AG04450 (cell line): ENCODE data around the gene EVA1A. TPM values are rescaled to one million over a fixed set of nuclear protein-coding genes. Genes with fewer than 3 reads are reported as not detected.

Experiments
- CTCF ChIA-PET: fragments of 300-600, 350-600 bp; formaldehyde crosslinking; extraction: SDS; loops from one replicate; lab custom pipeline; 2022; ENCODE audit warnings: antibody characterized with exemption, inconsistent platforms; lab: Charles Lee
- POLR2A ChIA-PET: fragments of 350-600 bp; formaldehyde crosslinking; extraction: SDS; loops from one replicate; lab custom pipeline; 2021; ENCODE audit warnings: antibody characterized with exemption, inconsistent platforms; lab: Yijun Ruan, JAX
- DNase-seq: peaks from one replicate; pipeline ENCODE4 v3.0.0-alpha.2; 2011; ENCODE audit warnings: low read depth, low spot score
- H3K27ac ChIP-seq: one replicate; pipeline ENCODE4 v1.5.1; 2012; ENCODE audit warnings: low read depth, low read length, control low read depth
- H3K27me3 ChIP-seq: one replicate; pipeline ENCODE4 v1.6.0; 2012; ENCODE audit warnings: low read length; ENCODE audit not compliant: control insufficient read depth, insufficient read depth
- H3K4me3 ChIP-seq: 2 replicates; pipeline ENCODE4 v1.5.1; 2011; ENCODE audit warnings: mild to moderate bottlenecking, low read depth, low read length, control low read depth
- H3K9me3 ChIP-seq: 2 replicates; pipeline ENCODE4 v1.5.1; 2012; ENCODE audit warnings: low read length; ENCODE audit not compliant: control insufficient read depth, insufficient read depth
- CTCF ChIP-seq: IDR thresholded peaks from 2 replicates; pipeline ENCODE4 v1.5.1; 2011; ENCODE audit warnings: low read depth, low read length, control low read depth, inconsistent platforms
- polyA plus RNA-seq: library from polyadenylated mRNA; depleted of rRNA; stranded (reverse); fragments of >200 nt; gene quantifications from 2 replicates; pipeline ENCODE4 v1.2.3, GENCODE V29; 2011

The EVA1A gene
- polyA plus RNA-seq, 1 experiment = 22.8 TPM

- H3K27ac ChIP-seq = no peak overlapping the region
- DNase-seq = no peak
These were observed 47.4 kb upstream of the EVA1A start for GRCh38 chr2:75607988-75608683.

GRCh38 chr2:75607400-75607798 lies 46.7 kb upstream of the EVA1A start:
- H3K4me3 ChIP-seq = no peak overlapping the region
- no peak for TF ChIP-seq CTCF
- no peaks in the 10 kb centered on the region for H3K27me3 ChIP-seq
- H3K27ac ChIP-seq = peak overlapping the region; percentile 87
- POLR2A ChIA-PET = interaction anchor here (1.2 to 2.2 kb wide), 3 partner anchors 11 to 52 kb away, joined by 5 to 48 read pairs (median 21); partner anchors contain the start of gene EVA1A
- H3K9me3 ChIP-seq = no peaks in the 10 kb centered on the region
- DNase-seq = no peak
- CTCF ChIA-PET = interaction anchor here (1.0 to 4.8 kb wide), 8 partner anchors 11 to 408 kb away, joined by 3 to 245 read pairs (median 16); partner anchors contain the start of gene TACR1

More at GRCh38 chr2:75607988-75608683, 47.4 kb upstream of the EVA1A start:
- POLR2A ChIA-PET = no interaction called here
- no peak for TF ChIP-seq CTCF
- H3K4me3 ChIP-seq = no peak overlapping the region
- CTCF ChIA-PET = interaction anchor here (0.6 to 3.5 kb wide), 51 partner anchors 9 to 543 kb away, joined by 3 to 245 read pairs (median 5); partner anchors contain the start of genes EVA1A and TACR1
- H3K9me3 ChIP-seq = no peaks in the 10 kb centered on the region
- H3K27me3 ChIP-seq = no peaks in the 10 kb centered on the region

DNA sequence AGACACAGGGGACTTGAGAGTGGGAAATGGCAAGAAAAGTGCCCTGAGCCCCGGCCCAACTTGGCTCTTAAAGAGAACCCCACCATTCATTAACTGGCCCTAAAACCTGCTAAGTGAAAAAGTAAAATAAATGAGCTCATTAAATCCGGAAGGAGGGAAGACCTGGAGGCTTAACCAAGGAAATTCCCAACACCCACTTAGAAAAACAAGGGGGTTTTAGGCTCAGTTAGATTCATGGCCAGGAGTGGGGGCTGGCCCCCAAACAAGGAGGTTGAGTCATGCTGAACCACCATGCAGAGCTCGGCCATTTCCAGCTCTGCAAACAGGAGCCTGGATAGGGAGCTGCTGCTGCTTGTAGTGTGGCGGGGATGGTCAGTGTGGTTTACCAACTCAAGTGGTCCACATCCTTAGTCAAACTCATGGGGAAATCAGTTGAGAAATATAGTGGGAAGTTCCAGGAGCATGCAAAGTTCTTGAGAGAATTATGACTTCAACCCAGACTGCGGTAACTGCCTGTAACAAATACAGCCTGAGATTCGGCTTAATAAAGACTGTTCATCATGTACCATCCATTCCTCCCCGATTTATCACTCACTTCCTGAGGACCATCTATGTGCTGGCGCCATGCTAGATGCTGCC lies 46.1 kb upstream of the EVA1A start:
- H3K4me3 ChIP-seq = no peak overlapping the region
- peak overlapping the region; percentile 87 for H3K27ac ChIP-seq
- H3K9me3 ChIP-seq = no peaks in the 10 kb centered on the region
- H3K27me3 ChIP-seq = no peaks in the 10 kb centered on the region
- no peak for TF ChIP-seq CTCF
- POLR2A ChIA-PET = interaction anchor here (1.2 to 2.2 kb wide), 5 partner anchors 11 to 407 kb away, joined by 5 to 48 read pairs (median 8); partner anchors contain the start of genes EVA1A and TACR1
- DNase-seq = no peak
- CTCF ChIA-PET = interaction anchor here (0.6 to 4.8 kb wide), 20 partner anchors 8 to 202 kb away, joined by 3 to 74 read pairs (median 5); partner anchors contain the start of gene EVA1A

DNA sequence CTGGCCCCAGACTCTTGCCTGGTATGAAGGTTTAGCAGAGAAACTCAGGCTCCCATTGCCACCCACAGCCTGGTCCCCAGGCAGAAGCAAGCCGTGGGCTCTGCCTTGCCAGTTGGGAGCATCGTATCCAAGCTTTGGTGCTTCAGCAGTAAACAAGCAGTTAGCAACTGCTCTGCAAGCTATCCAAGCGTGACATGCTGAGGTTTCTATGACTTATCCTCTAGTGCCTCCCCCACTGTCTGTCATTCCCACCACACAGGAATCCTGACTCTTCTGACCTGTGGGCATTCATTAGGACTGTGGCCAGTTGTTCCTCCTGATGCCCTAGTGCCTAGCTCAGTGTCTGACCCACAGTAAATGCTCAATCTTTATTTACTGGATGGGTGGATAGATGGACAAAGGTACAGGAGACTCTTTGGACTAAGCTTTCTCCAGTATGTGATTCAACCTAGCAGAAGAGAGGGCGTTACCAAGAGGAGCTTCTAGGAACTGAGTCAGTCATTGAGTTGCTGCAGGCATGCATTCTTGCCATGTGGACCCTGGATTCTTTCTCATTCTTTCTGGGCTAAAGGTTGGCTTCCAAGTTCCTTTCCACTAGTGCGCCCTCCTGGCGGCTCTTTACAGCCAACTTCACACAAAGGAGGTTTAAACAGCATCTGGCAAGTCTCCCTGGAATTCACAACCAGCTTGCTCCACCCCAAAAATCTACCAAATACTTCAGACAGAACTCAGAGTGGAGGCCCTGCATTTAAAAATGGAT lies 45.2 kb upstream of the EVA1A start:
- H3K4me3 ChIP-seq = no peak overlapping the region
- no peaks in the 10 kb centered on the region for H3K27me3 ChIP-seq
- POLR2A ChIA-PET = interaction anchor here (0.8 to 2.2 kb wide), 7 partner anchors 10 to 406 kb away, joined by 3 to 48 read pairs (median 6); partner anchors contain the start of genes EVA1A and TACR1
- peak overlapping the region; percentile 88 for H3K27ac ChIP-seq
- CTCF ChIA-PET = interaction anchor here (0.6 to 4.8 kb wide), 25 partner anchors 9 to 407 kb away, joined by 3 to 74 read pairs (median 4); partner anchors contain the start of genes EVA1A and TACR1
- H3K9me3 ChIP-seq = 0 out of 2 replicates have a peak, but pooled peaks cover 2% of the 10 kb centered on the region
- DNase-seq = peak; percentile 93
- peak; percentile 55 for TF ChIP-seq CTCF
